SK-N-SH (cell line): Measurements from ENCODE around the gene TBL1X. TPM values are rescaled to one million over a fixed set of nuclear protein-coding genes. Genes with fewer than 3 reads are reported as not detected.

Source experiments
- CTCF ChIA-PET: fragments of 300-600, 350-600 bp; formaldehyde crosslinking; extraction: SDS; loops from one replicate; lab custom pipeline; 2021; lab: Yijun Ruan, JAX
- POLR2A ChIA-PET: fragments of 350-600 bp; sonication (Branson Sonifier 250); formaldehyde crosslinking; extraction: SDS; loops from one replicate; lab custom pipeline; 2020; ENCODE audit warnings: antibody characterized with exemption, inconsistent platforms; lab: Yijun Ruan, JAX
- DNase-seq: peaks from one replicate; pipeline ENCODE4 v3.0.0; 2012
- H2AFZ ChIP-seq: fragments of 200-600 bp; sonication (generic); 2 replicates; pipeline ENCODE4 v1.8.1; 2016; ENCODE audit warnings: antibody characterized with exemption, mild to moderate bottlenecking, low read depth
- H3F3A ChIP-seq: fragments of 200-600 bp; sonication (generic); replicated peaks from 2 replicates; pipeline ENCODE3; 2016; ENCODE audit warnings: antibody characterized with exemption, mild to moderate bottlenecking; ENCODE audit not compliant: insufficient read depth
- H3K27ac ChIP-seq, 2 experiments: fragments of 200-500 bp in 1 of 2; fragments of 200-600 bp in 1 of 2; sonication (Bioruptor generic) in 1 of 2; sonication (generic), shearing (Covaris generic) in 1 of 2; 2 replicates each; pipeline versions ENCODE4 v1.5.1 to v1.6.1; 2014 to 2016; ENCODE audit warnings: low read depth in 2 of 2, inconsistent platforms in 1 of 2, low read length in 1 of 2, mild to moderate bottlenecking in 1 of 2, mixed read lengths in 1 of 2
- H3K27me3 ChIP-seq: fragments of 200-600 bp; sonication (generic), shearing (Covaris generic); 2 replicates; pipeline ENCODE4 v1.6.1; 2016; ENCODE audit warnings: mixed run types; ENCODE audit not compliant: insufficient read depth
- H3K36me3 ChIP-seq, 2 experiments: fragments of 200-500 bp in 1 of 2; fragments of 200-600 bp in 1 of 2; sonication (Bioruptor generic) in 1 of 2; sonication (generic) in 1 of 2; replicated peaks in 1 of 2; 2 replicates each; pipeline versions ENCODE3 to v1.5.1; 2014 to 2016; ENCODE audit warnings: low read length in 1 of 2, mild to moderate bottlenecking in 1 of 2; ENCODE audit not compliant: insufficient read depth in 2 of 2, control insufficient read depth in 1 of 2
- H3K4me1 ChIP-seq, 2 experiments: fragments of 200-500 bp in 1 of 2; fragments of 200-600 bp in 1 of 2; sonication (Bioruptor generic) in 1 of 2; sonication (generic), shearing (Covaris generic) in 1 of 2; 2 replicates each; pipeline versions ENCODE4 v1.5.1 to v1.6.1; 2014 to 2016; ENCODE audit warnings: low read depth in 1 of 2, low read length in 1 of 2, mixed run types in 1 of 2; ENCODE audit not compliant: insufficient read depth in 2 of 2, control insufficient read depth in 1 of 2
- H3K4me2 ChIP-seq: fragments of 200-600 bp; sonication (generic), shearing (Covaris generic); 2 replicates; pipeline ENCODE4 v1.6.1; 2017; ENCODE audit warnings: mixed run types
- H3K4me3 ChIP-seq, 2 experiments: fragments of 200-500 bp in 1 of 2; fragments of 200-600 bp in 1 of 2; sonication (Bioruptor generic) in 1 of 2; sonication (generic), shearing (Covaris generic) in 1 of 2; 2 replicates each; pipeline versions ENCODE4 v1.5.1 to v1.8.1; 2014 to 2016; ENCODE audit warnings: low read depth in 2 of 2, inconsistent platforms in 1 of 2, low read length in 1 of 2, mild to moderate bottlenecking in 1 of 2, mixed read lengths in 1 of 2, moderate library complexity in 1 of 2
- H3K79me2 ChIP-seq: fragments of 200-600 bp; sonication (generic); 2 replicates; pipeline ENCODE4 v1.8.1; 2017; ENCODE audit warnings: mild to moderate bottlenecking; ENCODE audit not compliant: insufficient read depth
- H3K9ac ChIP-seq: fragments of 200-600 bp; sonication (generic); 2 replicates; pipeline ENCODE4 v1.6.1; 2017; ENCODE audit warnings: mixed run types
- H3K9me2 ChIP-seq: fragments of 200-600 bp; sonication (generic); 2 replicates; pipeline ENCODE4 v1.6.1; 2017; ENCODE audit warnings: mixed run types
- H3K9me3 ChIP-seq: fragments of 200-600 bp; sonication (generic); 2 replicates; pipeline ENCODE4 v1.6.1; 2017; ENCODE audit warnings: mixed run types, mild to moderate bottlenecking, moderate library complexity
- H4K20me1 ChIP-seq: fragments of 200-600 bp; sonication (generic); 2 replicates; pipeline ENCODE4 v1.6.1; 2017; ENCODE audit warnings: mild to moderate bottlenecking, mixed run types; ENCODE audit not compliant: insufficient read depth
- CHD2 ChIP-seq: fragments of 150-350 bp; IDR thresholded peaks from 2 replicates; pipeline ENCODE4 v1.6.1; 2018; ENCODE audit warnings: low read length; ENCODE audit not compliant: partially characterized antibody
- ELF1 ChIP-seq: IDR thresholded peaks from 2 replicates; pipeline ENCODE4 v1.4.0; 2012
- EP300 ChIP-seq, 2 experiments: IDR thresholded peaks; 2 replicates each; pipeline versions ENCODE4 v1.4.0 to v1.6.1; 2012; ENCODE audit warnings: borderline replicate concordance in 1 of 2, low read depth in 1 of 2, low read length in 1 of 2
- FOSL2 ChIP-seq: IDR thresholded peaks from 2 replicates; pipeline ENCODE4 v1.4.0; 2012; ENCODE audit warnings: low read depth, mild to moderate bottlenecking, moderate library complexity, borderline replicate concordance
- FOXM1 ChIP-seq: IDR thresholded peaks from 2 replicates; pipeline ENCODE4 v1.4.0; 2012; ENCODE audit warnings: low read depth, mild to moderate bottlenecking
- GABPA ChIP-seq: IDR thresholded peaks from 2 replicates; pipeline ENCODE4 v1.4.0; 2012; ENCODE audit warnings: low read depth, mild to moderate bottlenecking
- GATA2 ChIP-seq: sonication (generic); formaldehyde crosslinking; IDR thresholded peaks from 2 replicates; pipeline ENCODE4 v1.5.0; 2020; ENCODE audit warnings: mild to moderate bottlenecking, missing genetic modification reagents
- IRF3 ChIP-seq: fragments of 150-350 bp; IDR thresholded peaks from 2 replicates; pipeline ENCODE4 v1.6.1; 2016; ENCODE audit warnings: mild to moderate bottlenecking, low read depth, low read length
- JUND ChIP-seq: IDR thresholded peaks from 2 replicates; pipeline ENCODE4 v1.4.0; 2012
- MAX ChIP-seq: IDR thresholded peaks from 2 replicates; pipeline ENCODE4 v1.4.0; 2012; ENCODE audit warnings: low read depth
- PBX3 ChIP-seq: IDR thresholded peaks from 2 replicates; pipeline ENCODE4; 2012
- POLR2AphosphoS5 ChIP-seq: IDR thresholded peaks from 2 replicates; pipeline ENCODE4 v1.6.1; 2012; ENCODE audit warnings: low read depth, low read length
- RAD21 ChIP-seq: IDR thresholded peaks from 2 replicates; pipeline ENCODE4 v1.6.1; 2012; ENCODE audit warnings: mild to moderate bottlenecking, low read length
- RFX5 ChIP-seq: IDR thresholded peaks from 2 replicates; pipeline ENCODE4 v1.6.1; 2012; ENCODE audit warnings: mild to moderate bottlenecking, improper control_type of control experiment, low read length
- RXRA ChIP-seq: IDR thresholded peaks from 2 replicates; pipeline ENCODE4 v1.4.0; 2012; ENCODE audit warnings: low read depth, mild to moderate bottlenecking, borderline replicate concordance
- TCF12 ChIP-seq: IDR thresholded peaks from 2 replicates; pipeline ENCODE4 v1.4.0; 2012
- USF1 ChIP-seq: IDR thresholded peaks from 2 replicates; pipeline ENCODE4 v1.4.0; 2012; ENCODE audit warnings: low read depth, borderline replicate concordance
- WGBS: methylation state at CpG from one replicate; pipeline ENCODE4 v1.1.6; 2017; ENCODE audit warnings: low lambda C conversion rate; 5-methylcytosine and 5-hydroxymethylcytosine counted together
- polyA plus RNA-seq, 3 experiments: library from polyadenylated mRNA; depleted of rRNA; stranded (reverse); fragments of >200 nt; gene quantifications; 2 replicates each; pipeline ENCODE4 v1.2.3, GENCODE V29; 2012

Gene TBL1X
- polyA plus RNA-seq, 1 of the 3 experiments (the other 2 are of a cell fraction): 10.6 TPM

GRCh38 chrX:9440116-9440844 is 24.6 kb upstream of the TBL1X start:
- no peak overlapping the region for H2AFZ ChIP-seq
- H3K4me2 ChIP-seq: no peak overlapping the region
- no peaks in the 10 kb centered on the region for H3K36me3 ChIP-seq
- POLR2A ChIA-PET: no interaction called here
- CTCF ChIA-PET: no interaction called here
- no peak overlapping the region for H3K4me3 ChIP-seq
- no peaks in the 10 kb centered on the region for H3K79me2 ChIP-seq
- no peak overlapping the region for H3K9ac ChIP-seq
- DNase-seq: no peak
- TF ChIP-seq FOXM1 (no peak), USF1 (no peak), PBX3 (no peak), RFX5 (no peak), POLR2AphosphoS5 (no peak), TCF12 (no peak), IRF3 (no peak), MAX (no peak), GABPA (no peak), EP300 (IDR thresholded peaks at IDR 0.05; ENCODE audit: borderline replicate concordance in 1 of 2, low read depth in 1 of 2, low read length in 1 of 2) (no peak), RAD21 (no peak), GATA2 (CRISPR knock-in tag) (no peak), FOSL2 (no peak), JUND (no peak), RXRA (no peak), CHD2 (no peak), ELF1 (no peak)
- TF ChIP-seq, all 33 proteins: peak for 0
- WGBS: 33% methylated on average over 3 of the region's 3 CpGs
- Histone ChIP-seq H3K27ac (no peak overlapping the region), H3F3A (no peaks in the 10 kb centered on the region), H3K9me2 (no peaks in the 10 kb centered on the region), H4K20me1 (no peaks in the 10 kb centered on the region), H3K4me1 (no peaks in the 10 kb centered on the region), H3K27me3 (no peaks in the 10 kb centered on the region; the same call in 1 of the 2 replicates), H3K9me3 (no peaks in the 10 kb centered on the region)
